DND-41 (cell line): ENCODE measurements around the gene PTPRN2.

Experiments used
- EZH2 ChIP-seq: IDR thresholded peaks from 3 replicates; pipeline ENCODE4 v1.6.1; 2012; ENCODE audit warnings: borderline replicate concordance, low read depth, mild to moderate bottlenecking, moderate library complexity, low read length, inconsistent platforms; ENCODE audit not compliant: severe bottlenecking
- TF ChIP-seq, protein P1 (sequence below): IDR thresholded peaks from 2 replicates; pipeline ENCODE4 v1.5.1; 2012; ENCODE audit warnings: borderline replicate concordance, low read length, moderate library complexity, mild to moderate bottlenecking; ENCODE audit not compliant: poor library complexity, severe bottlenecking; ENCODE audit errors: extremely low read depth

DNA sequence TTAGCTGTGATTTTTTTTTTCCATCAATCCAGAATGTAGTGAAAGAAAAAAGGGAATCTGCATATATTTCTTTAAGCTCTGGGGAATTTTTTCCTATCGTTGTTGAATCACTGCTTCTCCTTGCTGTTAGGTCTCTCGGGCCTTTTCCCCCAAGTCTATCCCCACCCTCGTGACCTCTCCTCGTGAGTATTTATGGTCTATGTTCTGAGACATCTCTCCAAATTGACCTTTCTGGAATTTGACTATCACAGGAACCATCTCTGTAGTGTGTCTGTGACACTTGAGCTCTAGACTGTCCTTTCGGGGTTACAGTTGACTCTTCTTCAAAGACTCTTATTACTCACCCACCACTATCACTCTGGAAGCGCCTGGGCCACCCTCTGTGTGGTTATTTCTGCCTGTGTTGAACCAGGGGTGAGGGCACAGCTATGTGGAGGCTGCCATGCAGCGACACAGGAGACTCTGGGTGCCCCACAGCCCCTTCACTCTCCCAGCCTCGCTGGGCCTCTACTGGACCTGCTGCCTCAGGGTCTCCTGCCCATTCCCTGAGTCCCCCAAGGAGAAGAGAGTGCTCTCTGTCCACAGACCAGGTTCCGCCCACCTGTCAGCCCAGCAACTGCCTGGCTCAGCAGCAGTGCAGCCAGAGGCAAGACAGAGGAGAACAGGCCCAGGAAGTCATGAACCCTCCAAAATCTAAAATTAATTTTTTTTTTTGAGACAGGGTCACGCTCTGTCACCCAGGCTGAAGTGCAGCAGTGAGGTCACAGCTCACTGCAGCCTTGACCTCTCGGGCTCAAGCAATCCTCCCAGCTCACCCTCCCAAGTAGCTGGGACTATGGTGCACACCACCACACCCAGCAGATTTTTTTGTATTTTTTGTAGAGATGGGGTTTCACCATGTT, 45.7 kb upstream of the PTPRN2 start:
- TF ChIP-seq, protein P1, sequence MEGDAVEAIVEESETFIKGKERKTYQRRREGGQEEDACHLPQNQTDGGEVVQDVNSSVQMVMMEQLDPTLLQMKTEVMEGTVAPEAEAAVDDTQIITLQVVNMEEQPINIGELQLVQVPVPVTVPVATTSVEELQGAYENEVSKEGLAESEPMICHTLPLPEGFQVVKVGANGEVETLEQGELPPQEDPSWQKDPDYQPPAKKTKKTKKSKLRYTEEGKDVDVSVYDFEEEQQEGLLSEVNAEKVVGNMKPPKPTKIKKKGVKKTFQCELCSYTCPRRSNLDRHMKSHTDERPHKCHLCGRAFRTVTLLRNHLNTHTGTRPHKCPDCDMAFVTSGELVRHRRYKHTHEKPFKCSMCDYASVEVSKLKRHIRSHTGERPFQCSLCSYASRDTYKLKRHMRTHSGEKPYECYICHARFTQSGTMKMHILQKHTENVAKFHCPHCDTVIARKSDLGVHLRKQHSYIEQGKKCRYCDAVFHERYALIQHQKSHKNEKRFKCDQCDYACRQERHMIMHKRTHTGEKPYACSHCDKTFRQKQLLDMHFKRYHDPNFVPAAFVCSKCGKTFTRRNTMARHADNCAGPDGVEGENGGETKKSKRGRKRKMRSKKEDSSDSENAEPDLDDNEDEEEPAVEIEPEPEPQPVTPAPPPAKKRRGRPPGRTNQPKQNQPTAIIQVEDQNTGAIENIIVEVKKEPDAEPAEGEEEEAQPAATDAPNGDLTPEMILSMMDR = no peak
- no peak for TF ChIP-seq EZH2
